Glutamatergic neuron (in vitro differentiated cells): ENCODE data around the gene POU2F1. TPM values are rescaled to one million over a fixed set of nuclear protein-coding genes. Genes with fewer than 3 reads are reported as not detected.
A peak's percentile ranks its signal among the peaks of the same experiment; 100 is the strongest.

Experiments
- DNase-seq: peaks from one replicate; pipeline ENCODE4 v3.0.0; 2022
- H3K27ac Mint-ChIP-seq: one replicate; pipeline ENCODE4 v1.8.0; 2020; ENCODE audit warnings: mild to moderate bottlenecking, mixed read lengths, inconsistent platforms; ENCODE audit not compliant: unreplicated experiment
- H3K27me3 Mint-ChIP-seq: one replicate; pipeline ENCODE4 v1.8.0; 2020; ENCODE audit warnings: mild to moderate bottlenecking, moderate library complexity, mixed read lengths, inconsistent platforms; ENCODE audit not compliant: unreplicated experiment
- H3K36me3 Mint-ChIP-seq: one replicate; pipeline ENCODE4 v1.8.0; 2020; ENCODE audit warnings: mild to moderate bottlenecking, mixed read lengths, inconsistent platforms; ENCODE audit not compliant: unreplicated experiment
- H3K4me1 Mint-ChIP-seq: one replicate; pipeline ENCODE4 v1.8.0; 2020; ENCODE audit warnings: mild to moderate bottlenecking, low read depth, mixed read lengths, inconsistent platforms; ENCODE audit not compliant: unreplicated experiment
- H3K4me3 Mint-ChIP-seq: one replicate; pipeline ENCODE4 v1.8.0; 2020; ENCODE audit warnings: mild to moderate bottlenecking, mixed read lengths, inconsistent platforms; ENCODE audit not compliant: unreplicated experiment
- H3K9me3 Mint-ChIP-seq: one replicate; pipeline ENCODE4 v1.8.0; 2020; ENCODE audit warnings: mild to moderate bottlenecking, moderate library complexity, mixed read lengths, inconsistent platforms; ENCODE audit not compliant: unreplicated experiment
- CTCF ChIP-seq: fragments of 200-600 bp; sonication (generic); IDR thresholded peaks from one replicate; pipeline ENCODE4 v1.5.0; 2021; ENCODE audit not compliant: partially characterized antibody, unreplicated experiment
- total RNA-seq: library from RNA; stranded (reverse); fragmentation: NEBNext Ultra II Directional; extraction: Animal tissue kit (Norgen Biotek cat#: 25700); gene quantifications from one replicate; pipeline ENCODE4 v1.2.1, GENCODE V29; 2021; ENCODE audit not compliant: unreplicated experiment

The POU2F1 gene
- total RNA-seq, 1 donor from 2014 or later, result 37.7 TPM

- H3K27ac Mint-ChIP-seq, result no peak overlapping the region
- peaks cover 3% of the 10 kb centered on the region for H3K27me3 Mint-ChIP-seq
- TF ChIP-seq CTCF, result no peak
- H3K36me3 Mint-ChIP-seq, result no peaks in the 10 kb centered on the region
- peaks cover 12% of the 10 kb centered on the region for H3K4me1 Mint-ChIP-seq
- DNase-seq, result no peak
- H3K4me3 Mint-ChIP-seq, result no peak overlapping the region
- peaks cover 2% of the 10 kb centered on the region for H3K9me3 Mint-ChIP-seq
Observed at GRCh38 chr1:167465018-167465417, 244.3 kb downstream of the POU2F1 start.

GRCh38 chr1:167465743-167466142 lies 245.1 kb downstream of the POU2F1 start:
- TF ChIP-seq CTCF, result no peak
- Mint-ChIP-seq H3K9me3 (peaks cover 2% of the 10 kb centered on the region), H3K36me3 (no peaks in the 10 kb centered on the region), H3K4me3 (no peak overlapping the region), H3K4me1 (peaks cover 12% of the 10 kb centered on the region), H3K27me3 (peaks cover 3% of the 10 kb centered on the region), H3K27ac (no peak overlapping the region)
- no peak for DNase-seq

- Mint-ChIP-seq H3K4me1 (peaks cover 12% of the 10 kb centered on the region), H3K27me3 (peaks cover 3% of the 10 kb centered on the region), H3K9me3 (peaks cover 2% of the 10 kb centered on the region), H3K4me3 (no peak overlapping the region), H3K27ac (no peak overlapping the region), H3K36me3 (no peaks in the 10 kb centered on the region)
- no peak for TF ChIP-seq CTCF
- no peak for DNase-seq
Observed at GRCh38 chr1:167467126-167467710, 246.5 kb downstream of the POU2F1 start.

- DNase-seq, result no peak
- Mint-ChIP-seq H3K36me3 (no peaks in the 10 kb centered on the region), H3K9me3 (peaks cover 2% of the 10 kb centered on the region), H3K27ac (peak overlapping the region; percentile 48), H3K27me3 (peaks cover 2% of the 10 kb centered on the region), H3K4me1 (peaks cover 13% of the 10 kb centered on the region), H3K4me3 (no peak overlapping the region)
- no peak for TF ChIP-seq CTCF
Observed at GRCh38 chr1:167467752-167468151, 247.1 kb downstream of the POU2F1 start.

GRCh38 chr1:167469280-167469965 lies 248.7 kb downstream of the POU2F1 start:
- peaks cover 13% of the 10 kb centered on the region for H3K4me1 Mint-ChIP-seq
- H3K36me3 Mint-ChIP-seq, result no peaks in the 10 kb centered on the region
- H3K4me3 Mint-ChIP-seq, result no peak overlapping the region
- H3K27ac Mint-ChIP-seq, result no peak overlapping the region
- H3K9me3 Mint-ChIP-seq, result peaks cover 1% of the 10 kb centered on the region
- no peak for TF ChIP-seq CTCF
- H3K27me3 Mint-ChIP-seq, result no peaks in the 10 kb centered on the region
- no peak for DNase-seq
